ENCODE results near the gene SLC6A13.

GRCh38 chr12:197911-198695 is 64.5 kb downstream of the SLC6A13 start:
- TF ChIP-seq CTCF (IDR thresholded peaks at IDR 0.05; ENCODE audit: low read depth, low read length, missing input control) (no peak), FOXA1 (IDR thresholded peaks at IDR 0.05) (no peak), EGR1 (IDR thresholded peaks at IDR 0.05; ENCODE audit: low read depth in 2 of 2) (no peak), REST (IDR thresholded peaks at IDR 0.05) (no peak), GABPA (IDR thresholded peaks at IDR 0.05 in 1 of 2, conservative IDR thresholded peaks at IDR 0.05 in 1 of 2) (no peak), NR2F2 (IDR thresholded peaks at IDR 0.05) (no peak), RXRA (IDR thresholded peaks at IDR 0.05) (no peak), TAF1 (conservative IDR thresholded peaks at IDR 0.05) (no peak), JUND (IDR thresholded peaks at IDR 0.05) (no peak), MAX (IDR thresholded peaks at IDR 0.05) (no peak)

Data from liver (tissue), 3 donors.